Activated CD4-positive, alpha-beta T cell treated with anti-CD3 and anti-CD28 coated beads, Interleukin-2, amount 50 U/mL, for 4 hours (primary cell): ENCODE data around the gene CLN6.
"Not testable (repeated sequence)": the region's sequence is repeated elsewhere in the genome, so short reads cannot be mapped to it uniquely, and the experiment has no call there.

Experiments used
- DNase-seq, 2 experiments: peaks; one replicate each; pipeline ENCODE4 v3.0.0-alpha.2; 2020

CLN6 gene

GRCh38 chr15:68221530-68222431, 7.7 kb downstream of the CLN6 start:
- DNase-seq, result not testable (repeated sequence)

- DNase-seq, result no peak
Measured at GRCh38 chr15:68220967-68221366, 8.6 kb downstream of the CLN6 start.

- no peak for DNase-seq
Measured at GRCh38 chr15:68220489-68220888, 9.0 kb downstream of the CLN6 start.

GRCh38 chr15:68218847-68219798, 10.4 kb downstream of the CLN6 start:
- no peak for DNase-seq

GRCh38 chr15:68218331-68218730, 11.2 kb downstream of the CLN6 start:
- no peak for DNase-seq

GRCh38 chr15:68217341-68217740, 12.2 kb downstream of the CLN6 start:
- DNase-seq, result no peak

- no peak for DNase-seq
Measured at GRCh38 chr15:68214838-68215254, 14.7 kb downstream of the CLN6 start.

GRCh38 chr15:68213991-68214837, 15.3 kb downstream of the CLN6 start:
- no peak for DNase-seq

GRCh38 chr15:68213491-68213845, 16.1 kb downstream of the CLN6 start:
- DNase-seq, result not testable (repeated sequence)

GRCh38 chr15:68211656-68212320, 17.7 kb downstream of the CLN6 start:
- no peak for DNase-seq

- peak; percentile 34 to 46 for DNase-seq
Measured at GRCh38 chr15:68210821-68211655, 18.5 kb downstream of the CLN6 start.

- DNase-seq, result no peak
Measured at GRCh38 chr15:68210409-68210756, 19.1 kb downstream of the CLN6 start.

- peak in 1 of 2 experiments; percentile 21 for DNase-seq
Measured at GRCh38 chr15:68209735-68210408, 19.7 kb downstream of the CLN6 start.

GRCh38 chr15:68209272-68209671, 20.3 kb downstream of the CLN6 start:
- no peak for DNase-seq

- DNase-seq, result no peak
Measured at GRCh38 chr15:68208636-68209240, 20.8 kb downstream of the CLN6 start.

- DNase-seq, result no peak
Measured at GRCh38 chr15:68208136-68208535, 21.4 kb downstream of the CLN6 start.

- DNase-seq, result no peak
Measured at GRCh38 chr15:68207176-68207935, 22.2 kb downstream of the CLN6 start.

GRCh38 chr15:68206711-68207151, 22.8 kb downstream of the CLN6 start:
- no peak for DNase-seq

GRCh38 chr15:68205954-68206539, 23.5 kb downstream of the CLN6 start:
- DNase-seq, result no peak
